ENCODE results near the gene KBTBD7. TPM values are rescaled to one million over a fixed set of nuclear protein-coding genes. Genes with fewer than 3 reads are reported as not detected.

The KBTBD7 gene
- total RNA-seq, 2 experiments from 2014 or later: 8.1 to 8.4 TPM

DNA sequence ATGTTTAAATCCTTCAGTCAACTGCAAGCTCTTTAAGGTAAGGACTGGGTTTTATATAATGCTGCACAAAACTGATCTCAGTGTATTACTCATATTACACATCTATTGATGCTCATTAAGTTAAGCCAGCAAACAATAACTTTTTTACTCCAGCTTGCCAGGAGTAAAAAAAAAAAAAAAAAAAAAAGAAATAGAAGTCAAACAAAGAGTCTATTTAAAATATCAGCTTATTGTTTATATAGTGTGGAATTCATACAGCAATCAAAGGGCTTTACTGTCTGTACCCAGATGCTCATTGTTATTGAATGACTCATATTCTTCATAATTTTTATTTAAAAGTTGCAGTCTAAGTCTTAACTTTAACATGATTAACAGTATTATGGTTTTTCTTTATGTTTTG is 21.8 kb upstream of the KBTBD7 start:
- no peak overlapping the region for H3K27ac Mint-ChIP-seq
- peaks cover 11% of the 10 kb centered on the region for H3K36me3 Mint-ChIP-seq (ENCODE audit: low read depth)
- H3K9me3 Mint-ChIP-seq: peaks cover 2% of the 10 kb centered on the region
- POLR2A ChIA-PET: no interaction called here
- no peaks in the 10 kb centered on the region for H3K27me3 Mint-ChIP-seq
- CTCF ChIA-PET: interaction anchor here (0.7 kb wide), 1 partner anchor 12 kb away, joined by 5 read pairs; no protein-coding TSS in a partner anchor
- no peak overlapping the region for H3K4me3 Mint-ChIP-seq
- H3K4me1 Mint-ChIP-seq: peaks cover 2% of the 10 kb centered on the region
- DNase-seq: no peak

DNA sequence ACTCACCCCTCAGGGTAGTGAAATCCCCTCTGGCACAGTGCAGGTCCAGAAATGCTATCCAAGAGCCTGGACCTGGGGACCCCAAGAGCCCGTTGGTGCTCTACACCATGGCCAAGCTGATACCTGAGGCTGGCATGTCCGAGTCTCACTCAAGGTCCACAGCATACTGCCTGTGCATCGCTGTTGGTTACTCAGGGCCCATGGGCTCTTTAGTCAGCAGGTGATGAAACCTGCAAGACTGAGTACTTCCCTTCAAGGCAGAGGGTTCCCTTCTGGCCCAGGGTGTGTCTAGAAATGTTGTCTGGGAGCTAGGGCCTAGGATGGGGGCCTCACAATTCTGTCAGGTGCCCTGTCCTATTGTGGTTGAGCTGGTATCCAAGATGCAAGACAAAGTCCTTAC is 19.6 kb upstream of the KBTBD7 start:
- Mint-ChIP-seq H3K27me3 (no peaks in the 10 kb centered on the region), H3K27ac (no peak overlapping the region), H3K4me1 (peaks cover 2% of the 10 kb centered on the region), H3K9me3 (peaks cover 3% of the 10 kb centered on the region), H3K4me3 (no peak overlapping the region), H3K36me3 (ENCODE audit: low read depth) (peaks cover 11% of the 10 kb centered on the region)
- no peak for DNase-seq
- ChIA-PET CTCF (no interaction called here), POLR2A (no interaction called here)

DNA sequence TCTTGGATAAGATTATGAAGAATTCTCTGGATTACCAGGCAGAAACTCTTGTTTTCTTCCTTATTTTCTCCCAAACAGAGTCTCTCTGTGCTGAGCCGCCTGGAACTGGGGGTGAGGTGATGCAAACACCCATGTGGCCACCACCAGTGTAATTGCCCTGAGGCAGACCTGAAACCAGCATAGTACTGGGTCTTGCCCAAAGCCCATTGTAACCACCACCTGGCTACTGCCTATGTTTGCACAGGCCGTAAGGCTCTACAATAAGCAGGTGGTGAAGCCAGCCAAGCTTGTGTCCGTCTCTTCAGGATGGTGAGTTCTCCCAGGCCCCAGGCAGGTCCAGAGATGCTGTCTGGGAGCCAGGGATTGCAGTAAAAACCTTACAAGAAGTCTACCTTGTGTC is 18.9 kb upstream of the KBTBD7 start:
- Mint-ChIP-seq H3K36me3 (ENCODE audit: low read depth) (peaks cover 11% of the 10 kb centered on the region), H3K9me3 (peaks cover 3% of the 10 kb centered on the region), H3K4me3 (no peak overlapping the region), H3K27me3 (no peaks in the 10 kb centered on the region), H3K27ac (no peak overlapping the region), H3K4me1 (peaks cover under 1% of the 10 kb centered on the region)
- ChIA-PET CTCF (no interaction called here), POLR2A (no interaction called here)
- DNase-seq: no peak

DNA sequence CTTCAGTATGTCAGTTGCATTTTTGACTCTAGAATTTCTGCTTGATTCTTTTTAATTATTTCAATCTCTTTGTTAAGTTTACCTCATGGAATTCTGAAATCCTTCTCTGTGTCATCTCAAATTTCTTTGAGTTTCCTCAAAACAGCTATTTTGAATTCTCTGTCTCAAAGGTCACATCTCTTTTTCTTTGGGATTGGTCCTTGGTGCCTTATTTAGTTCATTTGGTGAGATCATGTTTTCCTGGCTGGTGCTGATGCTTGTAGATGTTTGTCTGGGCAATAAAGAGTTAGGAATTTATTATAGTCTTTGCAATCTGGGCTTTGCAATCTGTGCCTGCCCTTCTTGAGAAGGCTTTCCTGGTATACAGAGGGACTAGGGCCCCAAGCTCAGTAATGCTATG is 18.5 kb upstream of the KBTBD7 start:
- POLR2A ChIA-PET: no interaction called here
- Mint-ChIP-seq H3K36me3 (ENCODE audit: low read depth) (peaks cover 11% of the 10 kb centered on the region), H3K27ac (no peak overlapping the region), H3K4me1 (no peaks in the 10 kb centered on the region), H3K9me3 (peaks cover 3% of the 10 kb centered on the region), H3K4me3 (no peak overlapping the region), H3K27me3 (no peaks in the 10 kb centered on the region)
- DNase-seq: no peak
- CTCF ChIA-PET: no interaction called here

DNA sequence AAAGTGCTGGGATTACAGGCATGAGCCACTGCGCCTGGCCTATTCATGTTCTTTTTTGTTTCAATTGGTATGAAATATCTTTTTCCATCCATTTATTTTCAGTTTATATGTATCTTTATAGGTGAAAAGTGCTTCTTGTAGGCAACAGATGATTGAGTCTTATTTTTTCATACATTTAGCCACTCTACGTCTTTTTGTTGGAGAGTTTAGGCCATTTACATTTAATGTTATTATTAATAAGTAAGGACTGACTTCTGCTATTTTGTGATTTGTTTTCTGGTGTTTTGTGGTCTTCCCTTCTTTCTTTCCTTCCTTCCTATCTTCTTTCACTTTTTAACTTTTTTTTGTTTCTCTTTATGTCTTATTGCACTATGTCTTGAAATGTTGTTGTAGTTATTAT is 16.7 kb upstream of the KBTBD7 start:
- Mint-ChIP-seq H3K27me3 (no peaks in the 10 kb centered on the region), H3K4me1 (no peaks in the 10 kb centered on the region), H3K27ac (no peak overlapping the region), H3K36me3 (ENCODE audit: low read depth) (peaks cover 9% of the 10 kb centered on the region), H3K4me3 (no peak overlapping the region), H3K9me3 (peaks cover 3% of the 10 kb centered on the region)
- DNase-seq: no peak
- ChIA-PET CTCF (no interaction called here), POLR2A (no interaction called here)

DNA sequence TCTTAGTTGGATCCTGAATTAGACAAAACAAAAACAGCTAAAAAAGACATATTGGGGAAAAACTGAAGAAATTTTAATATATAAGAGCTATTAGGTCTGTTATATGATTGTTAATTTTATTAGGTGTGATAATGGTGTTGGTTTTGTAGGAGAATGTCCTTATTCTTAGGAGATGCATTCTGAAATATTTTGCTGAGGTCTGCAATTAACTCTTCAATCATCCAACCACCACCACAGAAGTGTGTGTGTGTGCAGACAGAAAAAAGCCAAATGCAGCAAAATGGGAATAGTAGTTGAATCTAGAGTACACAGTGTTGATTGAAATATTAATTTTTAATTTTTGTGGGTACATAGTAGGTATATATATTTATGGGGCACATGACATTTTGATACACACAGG is 12.1 kb upstream of the KBTBD7 start:
- ChIA-PET CTCF (interaction anchor here (1.3 kb wide), 1 partner anchor 10 kb away, joined by 4 read pairs; no protein-coding TSS in a partner anchor), POLR2A (no interaction called here)
- Mint-ChIP-seq H3K4me3 (no peak overlapping the region), H3K9me3 (peaks cover 3% of the 10 kb centered on the region), H3K36me3 (ENCODE audit: low read depth) (no peaks in the 10 kb centered on the region), H3K4me1 (no peaks in the 10 kb centered on the region), H3K27ac (no peak overlapping the region), H3K27me3 (no peaks in the 10 kb centered on the region)
- DNase-seq: no peak

DNA sequence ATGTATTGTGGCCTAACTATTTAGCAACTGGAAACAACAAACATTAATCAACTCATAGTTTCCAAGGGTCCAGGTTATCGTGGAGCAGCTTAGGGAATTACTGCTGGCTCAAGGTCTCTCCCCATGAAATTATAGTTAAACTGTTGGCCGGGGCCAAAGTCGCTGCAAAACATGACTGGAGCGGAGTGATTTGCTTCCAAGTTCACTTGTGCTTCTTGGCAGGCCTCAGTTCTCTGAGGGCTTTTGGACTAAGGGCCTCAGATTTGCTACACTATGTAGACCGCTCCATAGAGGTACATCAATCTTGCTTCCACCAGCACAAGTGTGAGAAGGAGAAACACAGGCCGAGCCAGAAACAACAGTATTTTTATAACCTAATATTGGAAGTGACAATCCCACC is 9.4 kb upstream of the KBTBD7 start:
- DNase-seq: no peak
- Mint-ChIP-seq H3K4me3 (no peak overlapping the region), H3K36me3 (ENCODE audit: low read depth) (no peaks in the 10 kb centered on the region), H3K27ac (no peak overlapping the region), H3K27me3 (no peaks in the 10 kb centered on the region), H3K9me3 (no peaks in the 10 kb centered on the region), H3K4me1 (peaks cover 2% of the 10 kb centered on the region)
- ChIA-PET POLR2A (no interaction called here), CTCF (interaction anchor here (0.9 kb wide), 1 partner anchor 150 kb away, joined by 3 read pairs; no protein-coding TSS in a partner anchor)

DNA sequence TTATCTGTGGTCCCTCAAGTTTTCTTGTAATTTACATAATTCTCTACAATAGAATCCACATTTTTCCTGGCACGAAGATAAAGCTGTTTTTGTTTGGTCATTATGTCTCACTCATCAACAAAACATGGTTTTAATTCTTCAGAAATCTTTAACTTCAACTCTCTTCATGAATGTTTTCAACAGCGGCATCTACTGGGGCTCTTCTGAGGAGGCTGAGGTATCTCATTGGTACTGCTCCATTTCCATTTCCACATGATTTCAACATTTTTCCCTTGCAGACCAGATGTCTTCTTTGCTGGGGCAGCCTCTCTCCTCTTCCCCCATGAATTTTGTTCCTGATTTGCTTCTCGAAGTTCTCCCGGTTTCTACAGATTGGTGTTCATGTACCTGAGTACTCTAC is 5.8 kb upstream of the KBTBD7 start:
- Mint-ChIP-seq H3K36me3 (ENCODE audit: low read depth) (no peaks in the 10 kb centered on the region), H3K27ac (no peak overlapping the region), H3K4me3 (no peak overlapping the region), H3K27me3 (no peaks in the 10 kb centered on the region), H3K9me3 (no peaks in the 10 kb centered on the region), H3K4me1 (peaks cover 11% of the 10 kb centered on the region)
- ChIA-PET CTCF (no interaction called here), POLR2A (no interaction called here)
- DNase-seq: no peak

DNA sequence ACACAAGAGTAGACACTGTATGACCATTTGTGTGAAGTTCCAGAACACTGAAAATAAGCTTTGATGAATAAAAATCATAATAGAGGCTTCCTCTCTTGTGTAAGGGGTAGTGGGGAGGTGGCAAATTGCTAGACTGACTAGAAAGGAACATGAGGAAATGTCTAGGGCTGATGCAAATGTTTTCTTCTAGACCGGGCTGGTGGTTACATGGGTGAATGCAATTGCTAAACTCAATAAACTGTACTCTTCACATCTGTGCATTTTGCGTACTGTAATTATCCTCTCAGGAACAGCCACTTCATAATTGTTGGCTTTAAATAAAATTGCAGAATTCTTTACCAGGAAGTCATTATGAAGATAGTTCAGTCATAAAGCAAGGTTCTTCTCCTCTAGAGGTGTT is 5.2 kb upstream of the KBTBD7 start:
- Mint-ChIP-seq H3K27me3 (no peaks in the 10 kb centered on the region), H3K36me3 (ENCODE audit: low read depth) (no peaks in the 10 kb centered on the region), H3K4me1 (peaks cover 14% of the 10 kb centered on the region), H3K9me3 (no peaks in the 10 kb centered on the region), H3K27ac (no peak overlapping the region), H3K4me3 (no peak overlapping the region)
- no peak for DNase-seq
- ChIA-PET POLR2A (interaction anchor here (1.1 kb wide), 1 partner anchor 469 kb away, joined by 3 read pairs; no protein-coding TSS in a partner anchor), CTCF (no interaction called here)

DNA sequence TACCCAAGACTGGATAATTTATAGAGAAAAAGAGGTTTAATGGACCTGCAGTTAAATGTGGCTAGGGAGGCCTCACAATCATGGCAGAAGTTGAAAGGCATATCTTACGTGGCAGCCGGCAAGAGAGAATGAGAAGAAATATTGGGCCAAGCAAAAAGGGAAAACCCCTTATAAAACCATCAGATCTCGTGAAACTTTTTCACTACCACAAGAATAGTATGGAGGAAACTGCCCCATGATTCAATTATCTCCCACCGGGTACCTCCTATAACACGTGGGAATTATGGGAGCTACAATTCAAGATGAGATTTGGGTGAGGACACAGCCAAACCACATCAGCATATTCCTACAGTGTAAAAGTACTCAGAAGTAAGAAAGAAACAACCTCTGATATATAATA is 4.7 kb upstream of the KBTBD7 start:
- Mint-ChIP-seq H3K36me3 (ENCODE audit: low read depth) (peaks cover 2% of the 10 kb centered on the region), H3K27me3 (no peaks in the 10 kb centered on the region), H3K27ac (no peak overlapping the region), H3K4me3 (no peak overlapping the region), H3K9me3 (no peaks in the 10 kb centered on the region), H3K4me1 (peaks cover 18% of the 10 kb centered on the region)
- CTCF ChIA-PET: no interaction called here
- POLR2A ChIA-PET: interaction anchor here (1.1 kb wide), 1 partner anchor 469 kb away, joined by 3 read pairs; no protein-coding TSS in a partner anchor
- no peak for DNase-seq

DNA sequence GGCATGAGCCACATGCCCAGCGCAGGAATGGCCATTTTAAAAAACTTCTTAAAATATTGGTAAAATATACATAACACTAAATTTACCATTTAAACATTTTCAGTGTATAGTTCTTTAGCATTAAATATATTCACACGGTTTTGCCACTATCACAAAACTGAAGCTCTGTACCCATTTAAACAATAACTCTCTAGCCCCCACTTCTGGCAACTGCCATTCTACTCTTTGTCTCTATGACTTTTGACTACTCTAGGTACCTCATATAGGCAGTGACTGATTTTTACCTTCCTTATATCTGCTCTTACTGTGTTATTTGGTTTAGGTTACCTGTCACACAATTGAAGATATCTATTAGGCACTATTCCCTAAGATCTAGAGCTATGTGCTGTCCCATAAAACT is 2.3 kb upstream of the KBTBD7 start:
- Mint-ChIP-seq H3K27ac (no peak overlapping the region), H3K4me1 (peaks cover 39% of the 10 kb centered on the region), H3K36me3 (ENCODE audit: low read depth) (peaks cover 17% of the 10 kb centered on the region), H3K4me3 (no peak overlapping the region), H3K27me3 (no peaks in the 10 kb centered on the region), H3K9me3 (peaks cover 8% of the 10 kb centered on the region)
- CTCF ChIA-PET: interaction anchor here (0.6 to 2.8 kb wide), 11 partner anchors 9 to 419 kb away, joined by 3 to 13 read pairs (median 4); no protein-coding TSS in a partner anchor
- POLR2A ChIA-PET: interaction anchor here (1.6 kb wide), 1 partner anchor 136 kb away, joined by 4 read pairs; no protein-coding TSS in a partner anchor
- DNase-seq: no peak

DNA sequence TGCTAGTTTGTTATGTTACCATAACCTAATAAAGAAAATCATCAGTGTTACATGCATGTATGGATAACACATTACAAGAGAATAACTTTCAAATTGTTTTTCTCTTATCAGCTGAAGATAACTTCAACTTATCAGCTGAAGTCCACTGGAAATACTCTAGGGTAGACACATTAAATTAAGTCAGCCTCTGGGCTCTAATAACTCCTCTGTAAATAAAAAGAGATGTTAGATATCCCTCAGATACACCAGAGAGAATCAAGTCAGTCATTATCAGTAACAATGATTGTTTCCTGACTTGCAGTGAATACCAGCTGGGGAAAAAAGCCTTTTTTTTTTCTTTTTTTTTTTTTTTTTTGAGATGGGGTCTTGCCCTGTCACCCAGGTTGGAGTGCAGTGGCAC is 1.6 kb upstream of the KBTBD7 start:
- Mint-ChIP-seq H3K4me1 (peaks cover 39% of the 10 kb centered on the region), H3K27me3 (no peaks in the 10 kb centered on the region), H3K27ac (no peak overlapping the region), H3K36me3 (ENCODE audit: low read depth) (peaks cover 18% of the 10 kb centered on the region), H3K4me3 (no peak overlapping the region), H3K9me3 (peaks cover 8% of the 10 kb centered on the region)
- ChIA-PET POLR2A (interaction anchor here (1.6 kb wide), 1 partner anchor 135 kb away, joined by 4 read pairs; no protein-coding TSS in a partner anchor), CTCF (interaction anchor here (0.7 to 2.8 kb wide), 11 partner anchors 10 to 419 kb away, joined by 3 to 13 read pairs (median 4); partner anchors contain the start of gene WBP4)
- DNase-seq: no peak

DNA sequence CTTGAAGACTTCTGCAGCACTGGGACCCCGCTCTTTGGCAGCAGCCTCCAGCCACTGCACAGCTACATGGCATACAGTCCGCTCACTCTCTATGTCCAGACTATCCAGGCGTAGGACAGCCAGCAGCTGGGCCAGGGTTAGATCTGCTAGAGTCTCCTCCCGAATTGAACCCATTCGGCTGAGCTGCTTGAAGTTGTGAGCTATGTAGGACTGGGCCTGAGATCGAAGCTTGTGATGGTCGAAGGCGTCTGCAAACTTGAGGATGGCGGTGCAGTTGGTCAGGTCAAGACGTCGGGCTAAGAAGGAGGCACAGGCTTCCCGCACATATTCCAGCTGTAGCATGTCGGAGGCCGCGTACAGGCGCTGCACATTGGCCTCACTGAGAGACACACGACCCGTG is 900 bp downstream of the KBTBD7 start:
- H3K27ac Mint-ChIP-seq: peak overlapping the region; percentile 22
- peak overlapping the region; percentile 93 for H3K4me3 Mint-ChIP-seq
- peaks cover 8% of the 10 kb centered on the region for H3K9me3 Mint-ChIP-seq
- no peaks in the 10 kb centered on the region for H3K27me3 Mint-ChIP-seq
- H3K36me3 Mint-ChIP-seq (ENCODE audit: low read depth): peaks cover 29% of the 10 kb centered on the region
- ChIA-PET CTCF (no interaction called here), POLR2A (interaction anchor here (0.9 to 1.7 kb wide), 3 partner anchors 60 to 404 kb away, joined by 3 to 4 read pairs (median 4); partner anchors contain the start of genes MTRF1 and SLC25A15)
- peaks cover 37% of the 10 kb centered on the region for H3K4me1 Mint-ChIP-seq
- no peak for DNase-seq

DNA sequence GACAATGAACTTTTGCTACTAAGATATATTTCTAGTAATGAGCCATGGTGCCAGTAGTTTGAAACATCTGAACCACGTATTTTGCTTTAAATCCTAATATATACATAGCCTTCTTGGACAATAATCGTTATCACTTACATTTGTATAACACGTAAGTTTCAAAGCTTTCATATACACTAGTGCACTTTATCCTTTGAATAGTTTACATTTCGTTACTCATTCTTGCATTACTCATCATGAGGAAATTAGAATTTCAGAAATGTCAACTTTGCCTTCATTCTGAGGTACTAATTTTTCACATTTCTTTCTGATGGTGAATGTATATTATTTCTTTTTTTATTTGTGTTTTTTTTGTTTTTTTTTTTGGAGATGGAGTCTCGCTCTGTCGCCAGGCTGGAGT is 5.8 kb downstream of the KBTBD7 start:
- POLR2A ChIA-PET: no interaction called here
- Mint-ChIP-seq H3K36me3 (ENCODE audit: low read depth) (peaks cover 26% of the 10 kb centered on the region), H3K27ac (no peak overlapping the region), H3K9me3 (peaks cover 8% of the 10 kb centered on the region), H3K27me3 (no peaks in the 10 kb centered on the region), H3K4me3 (no peak overlapping the region), H3K4me1 (peaks cover 20% of the 10 kb centered on the region)
- CTCF ChIA-PET: no interaction called here
- DNase-seq: no peak

Data from activated CD4-positive, alpha-beta memory T cell treated with anti-CD3 and anti-CD28 coated beads, Interleukin-2, amount 10 ng/mL, durations not matched to agents 7 days and 5 days (primary cell).